Tibial artery (tissue), 4 donors: ENCODE results near the gene RAD51B.

Source experiments
- DNase-seq, 2 donors: peaks; one replicate each; pipeline ENCODE4 v3.0.0-alpha.2; 2019
- H3K27ac ChIP-seq, 2 donors: fragments of 200-600 bp; sonication (generic) in 1 of 2; 1 replicate in 1 of 2; 2 replicates in 1 of 2; pipeline ENCODE4 v1.5.1; 2018 to 2019; ENCODE audit warnings: mild to moderate bottlenecking in 1 of 2
- H3K27me3 ChIP-seq, 2 donors: fragments of 200-600 bp; sonication (generic) in 1 of 2; one replicate each; pipeline versions ENCODE4 v1.5.1 to v1.6.0; 2016 to 2019
- H3K36me3 ChIP-seq, 3 donors: fragments of 200-600 bp; sonication (generic) in 2 of 3; one replicate each; pipeline ENCODE4 v1.5.1; 2016 to 2019; ENCODE audit warnings: mild to moderate bottlenecking in 2 of 3
- H3K4me1 ChIP-seq, 4 donors: fragments of 200-600 bp; sonication (generic) in 2 of 4; 1 replicate in 3 of 4; 2 replicates in 1 of 4; pipeline ENCODE4 v1.5.1; 2016 to 2019
- H3K4me3 ChIP-seq, 2 donors: fragments of 200-600 bp; sonication (generic) in 1 of 2; 1 replicate in 1 of 2; 2 replicates in 1 of 2; pipeline ENCODE4 v1.5.1; 2018 to 2019; ENCODE audit warnings: mild to moderate bottlenecking in 2 of 2
- H3K9me3 ChIP-seq, 3 donors: fragments of 200-600 bp; sonication (generic) in 1 of 3; one replicate each; pipeline ENCODE4 v1.5.1; 2016 to 2019
- intact Hi-C: fragments of 100-400 bp; cut with DNase I; formaldehyde crosslinking; loops from one replicate; pipeline ENCODE4 v1.15.0; 2023; ENCODE audit warnings: low total_unique reads
- TF ChIP-seq, protein P1 (sequence below), 2 experiments: fragments of 200-600 bp in 1 of 2; fragments of 450-650 bp in 1 of 2; IDR thresholded peaks; one replicate each; pipeline ENCODE4 v1.5.1; 2017 to 2019; ENCODE audit warnings: antibody characterized with exemption in 2 of 2, mild to moderate bottlenecking in 1 of 2, moderate library complexity in 1 of 2

RAD51B gene

DNA sequence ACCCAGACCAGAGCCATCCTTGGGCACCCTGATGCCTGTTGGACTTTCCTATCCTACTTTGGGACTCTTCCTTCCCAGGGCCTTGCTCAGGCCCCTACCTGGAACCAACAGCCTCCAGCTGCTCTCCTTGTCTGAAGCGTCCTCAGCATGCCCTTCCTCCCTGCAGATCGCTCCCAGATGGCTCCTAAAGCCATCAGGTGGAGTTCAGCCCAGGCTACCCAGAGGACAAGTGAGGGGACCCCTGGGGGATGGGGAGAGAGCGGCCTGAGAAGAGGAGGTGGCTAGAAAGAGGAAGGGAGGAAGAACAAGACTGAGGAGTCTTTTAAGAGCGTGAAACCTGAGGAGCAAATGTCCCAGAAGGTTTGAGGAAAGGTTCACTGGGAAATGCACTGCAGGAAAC lies 736.7 kb downstream of the RAD51B start:
- H3K27ac ChIP-seq: peak overlapping the region in 1 of 2 donors; percentile 94
- H3K27me3 ChIP-seq: no peaks in the 10 kb centered on the region
- DNase-seq: no peak
- TF ChIP-seq, protein P1, sequence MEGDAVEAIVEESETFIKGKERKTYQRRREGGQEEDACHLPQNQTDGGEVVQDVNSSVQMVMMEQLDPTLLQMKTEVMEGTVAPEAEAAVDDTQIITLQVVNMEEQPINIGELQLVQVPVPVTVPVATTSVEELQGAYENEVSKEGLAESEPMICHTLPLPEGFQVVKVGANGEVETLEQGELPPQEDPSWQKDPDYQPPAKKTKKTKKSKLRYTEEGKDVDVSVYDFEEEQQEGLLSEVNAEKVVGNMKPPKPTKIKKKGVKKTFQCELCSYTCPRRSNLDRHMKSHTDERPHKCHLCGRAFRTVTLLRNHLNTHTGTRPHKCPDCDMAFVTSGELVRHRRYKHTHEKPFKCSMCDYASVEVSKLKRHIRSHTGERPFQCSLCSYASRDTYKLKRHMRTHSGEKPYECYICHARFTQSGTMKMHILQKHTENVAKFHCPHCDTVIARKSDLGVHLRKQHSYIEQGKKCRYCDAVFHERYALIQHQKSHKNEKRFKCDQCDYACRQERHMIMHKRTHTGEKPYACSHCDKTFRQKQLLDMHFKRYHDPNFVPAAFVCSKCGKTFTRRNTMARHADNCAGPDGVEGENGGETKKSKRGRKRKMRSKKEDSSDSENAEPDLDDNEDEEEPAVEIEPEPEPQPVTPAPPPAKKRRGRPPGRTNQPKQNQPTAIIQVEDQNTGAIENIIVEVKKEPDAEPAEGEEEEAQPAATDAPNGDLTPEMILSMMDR (IDR thresholded peaks at IDR 0.05): no peak
- H3K4me3 ChIP-seq: no peak overlapping the region
- H3K4me1 ChIP-seq: peaks cover 0 to 44% (median 34%) of the 10 kb centered on the region in 4 donors
- no peaks in the 10 kb centered on the region for H3K36me3 ChIP-seq
- H3K9me3 ChIP-seq: no peaks in the 10 kb centered on the region
- intact Hi-C loops: loop anchor here (5.0 kb wide), 1 partner anchor 66 kb away; no protein-coding TSS in a partner anchor

DNA sequence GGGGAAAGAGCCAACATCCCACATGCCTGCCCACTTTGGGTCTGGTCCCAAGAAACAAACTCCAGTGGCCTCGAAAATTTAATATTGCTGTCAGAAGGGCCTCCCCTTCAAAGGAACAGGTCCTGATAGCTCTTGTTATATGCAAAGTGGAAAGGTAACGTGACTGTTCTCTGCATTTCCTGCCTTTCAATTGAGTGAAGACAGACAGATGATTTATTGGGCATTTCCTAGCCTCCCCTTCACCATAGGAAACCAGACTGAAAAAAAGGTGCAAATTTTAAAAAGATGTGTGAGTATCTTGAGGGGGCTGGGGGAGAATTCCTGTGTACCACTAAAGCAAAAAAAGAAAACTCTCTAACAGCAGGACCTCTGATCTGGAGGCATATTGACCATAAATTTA lies 738.1 kb downstream of the RAD51B start:
- intact Hi-C loops: loop anchor here (5.0 kb wide), 1 partner anchor 65 kb away; no protein-coding TSS in a partner anchor
- DNase-seq: no peak
- TF ChIP-seq, protein P1 (IDR thresholded peaks at IDR 0.05): no peak

DNA sequence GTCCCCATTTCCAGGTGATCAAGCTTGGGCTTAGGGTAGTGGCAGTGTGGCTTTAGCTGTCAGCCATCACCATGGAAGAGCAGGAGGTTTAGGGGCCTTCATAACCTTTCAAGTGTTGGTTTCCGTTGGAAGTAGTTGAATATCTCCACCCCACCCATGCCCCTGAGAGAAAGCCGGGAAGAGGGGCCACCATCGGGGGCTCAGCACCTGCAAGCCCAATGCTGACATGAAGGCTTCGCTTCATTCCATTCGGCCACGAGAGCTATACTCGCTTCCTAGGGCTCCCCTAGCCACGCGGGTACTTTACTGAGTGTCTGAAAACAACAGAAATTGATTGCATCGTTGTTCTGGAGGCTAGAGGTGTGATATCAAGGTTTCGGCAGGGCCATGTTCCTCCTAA lies 738.5 kb downstream of the RAD51B start:
- H3K4me3 ChIP-seq: no peak overlapping the region
- intact Hi-C loops: loop anchor here (5.0 kb wide), 1 partner anchor 64 kb away; no protein-coding TSS in a partner anchor
- DNase-seq: no peak
- no peaks in the 10 kb centered on the region for H3K36me3 ChIP-seq
- peaks cover 0 to 45% (median 30%) of the 10 kb centered on the region in 4 donors for H3K4me1 ChIP-seq
- H3K9me3 ChIP-seq: no peaks in the 10 kb centered on the region
- no peaks in the 10 kb centered on the region for H3K27me3 ChIP-seq
- no peak overlapping the region for H3K27ac ChIP-seq
- TF ChIP-seq, protein P1 (IDR thresholded peaks at IDR 0.05): no peak

More for the DNA sequence above, 738.1 kb downstream of the RAD51B start:
- no peaks in the 10 kb centered on the region for H3K36me3 ChIP-seq
- no peak overlapping the region for H3K27ac ChIP-seq
- H3K4me3 ChIP-seq: no peak overlapping the region
- H3K27me3 ChIP-seq: no peaks in the 10 kb centered on the region
- H3K9me3 ChIP-seq: no peaks in the 10 kb centered on the region
- H3K4me1 ChIP-seq: peaks cover 0 to 44% (median 30%) of the 10 kb centered on the region in 4 donors

DNA sequence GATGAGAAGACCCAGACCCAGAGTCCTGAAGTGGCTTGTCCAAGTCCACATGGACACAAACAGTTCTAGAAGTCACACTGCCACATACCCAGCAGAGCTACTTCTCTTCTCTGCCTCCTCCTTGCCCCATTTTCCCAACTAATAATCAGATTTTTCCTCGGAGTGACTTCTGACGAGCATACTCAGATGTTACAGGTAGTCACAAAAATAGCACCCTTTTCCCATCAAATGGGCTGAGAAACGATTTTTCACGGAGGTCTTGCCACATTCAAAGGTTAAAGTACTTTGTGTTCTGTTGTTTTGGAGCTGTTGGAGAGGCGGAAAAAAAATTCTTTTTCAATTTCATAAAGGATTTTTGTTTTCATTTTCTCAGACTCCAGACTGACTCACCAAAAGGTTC lies 740.4 kb downstream of the RAD51B start:
- intact Hi-C loops: loop anchor here (5.0 kb wide), 1 partner anchor 62 kb away; no protein-coding TSS in a partner anchor
- no peak overlapping the region for H3K27ac ChIP-seq
- TF ChIP-seq, protein P1 (IDR thresholded peaks at IDR 0.05): no peak

DNA sequence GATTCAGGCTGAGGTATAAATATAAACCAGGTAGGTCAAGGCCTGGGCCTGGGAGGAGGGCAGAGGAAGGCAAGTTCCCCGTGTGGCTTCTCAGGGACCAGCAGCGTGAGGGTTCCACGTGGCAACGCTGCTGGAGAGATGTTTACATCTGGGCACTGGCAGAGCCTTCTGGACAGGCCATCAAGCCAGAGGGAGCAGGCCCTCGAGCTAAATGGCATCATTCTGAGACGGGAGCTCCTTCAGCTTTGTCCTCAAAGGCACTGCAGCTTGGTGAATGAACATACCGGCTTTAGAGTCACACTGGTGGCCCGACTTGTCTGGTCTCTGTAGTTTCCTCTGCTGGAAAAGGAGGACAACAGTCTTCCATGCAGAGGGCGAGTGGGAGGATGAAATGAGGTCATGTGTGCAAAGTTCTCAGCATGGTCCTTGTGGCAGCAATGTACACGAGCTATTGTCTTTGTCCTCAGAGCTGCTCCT lies 742.0 kb downstream of the RAD51B start:
- no peaks in the 10 kb centered on the region for H3K9me3 ChIP-seq
- intact Hi-C loops: no loop called here
- DNase-seq: peak in 1 of 2 donors; percentile 51
- H3K4me1 ChIP-seq: peaks cover 0 to 37% (median 12%) of the 10 kb centered on the region in 4 donors
- H3K27ac ChIP-seq: peak overlapping the region in 1 of 2 donors; percentile 43
- TF ChIP-seq, protein P1 (IDR thresholded peaks at IDR 0.05): no peak
- no peak overlapping the region for H3K4me3 ChIP-seq
- no peaks in the 10 kb centered on the region for H3K36me3 ChIP-seq
- no peaks in the 10 kb centered on the region for H3K27me3 ChIP-seq

More for the DNA sequence above, 740.4 kb downstream of the RAD51B start:
- no peaks in the 10 kb centered on the region for H3K27me3 ChIP-seq
- DNase-seq: no peak
- H3K9me3 ChIP-seq: no peaks in the 10 kb centered on the region
- H3K4me1 ChIP-seq: peaks cover 0 to 46% (median 18%) of the 10 kb centered on the region in 4 donors
- H3K36me3 ChIP-seq: no peaks in the 10 kb centered on the region
- no peak overlapping the region for H3K4me3 ChIP-seq
